AG10803 (cell line): Measurements from ENCODE around the gene FCHSD2.
A peak's percentile ranks its signal among the peaks of the same experiment; 100 is the strongest.

ENCODE experiments used
- DNase-seq: peaks from one replicate; pipeline ENCODE4 v3.0.0; 2010; ENCODE audit warnings: low read depth
- H3K4me3 ChIP-seq: 2 replicates; pipeline ENCODE4 v1.5.1; 2011; ENCODE audit warnings: mild to moderate bottlenecking, low read length, control low read depth
- TF ChIP-seq, protein P1 (sequence below): conservative IDR thresholded peaks from 2 replicates; pipeline ENCODE4 v1.5.1; 2011; ENCODE audit warnings: mild to moderate bottlenecking, low read length, control low read depth, inconsistent platforms

Gene FCHSD2

DNA sequence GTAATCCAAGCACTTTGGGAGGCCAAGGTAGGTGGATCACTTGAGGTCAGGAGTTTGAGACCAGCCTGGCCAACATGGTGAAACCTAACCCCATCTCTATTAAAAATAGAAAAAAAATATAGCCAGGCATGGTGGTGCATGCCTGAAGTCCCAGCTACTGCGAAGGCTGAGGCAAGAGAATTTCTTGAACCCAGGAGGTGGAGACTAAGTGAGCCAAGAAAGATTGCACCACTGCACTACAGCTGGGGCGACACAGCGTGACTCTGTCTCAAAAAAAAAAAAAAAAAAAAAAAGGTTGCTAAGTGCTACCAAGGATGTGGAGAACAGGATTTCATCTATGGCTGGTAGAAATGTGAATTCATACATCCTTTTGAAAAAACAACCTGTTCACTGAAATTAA, 291.3 kb downstream of the FCHSD2 start:
- no peak for DNase-seq
- no peak overlapping the region for H3K4me3 ChIP-seq
- TF ChIP-seq, protein P1, sequence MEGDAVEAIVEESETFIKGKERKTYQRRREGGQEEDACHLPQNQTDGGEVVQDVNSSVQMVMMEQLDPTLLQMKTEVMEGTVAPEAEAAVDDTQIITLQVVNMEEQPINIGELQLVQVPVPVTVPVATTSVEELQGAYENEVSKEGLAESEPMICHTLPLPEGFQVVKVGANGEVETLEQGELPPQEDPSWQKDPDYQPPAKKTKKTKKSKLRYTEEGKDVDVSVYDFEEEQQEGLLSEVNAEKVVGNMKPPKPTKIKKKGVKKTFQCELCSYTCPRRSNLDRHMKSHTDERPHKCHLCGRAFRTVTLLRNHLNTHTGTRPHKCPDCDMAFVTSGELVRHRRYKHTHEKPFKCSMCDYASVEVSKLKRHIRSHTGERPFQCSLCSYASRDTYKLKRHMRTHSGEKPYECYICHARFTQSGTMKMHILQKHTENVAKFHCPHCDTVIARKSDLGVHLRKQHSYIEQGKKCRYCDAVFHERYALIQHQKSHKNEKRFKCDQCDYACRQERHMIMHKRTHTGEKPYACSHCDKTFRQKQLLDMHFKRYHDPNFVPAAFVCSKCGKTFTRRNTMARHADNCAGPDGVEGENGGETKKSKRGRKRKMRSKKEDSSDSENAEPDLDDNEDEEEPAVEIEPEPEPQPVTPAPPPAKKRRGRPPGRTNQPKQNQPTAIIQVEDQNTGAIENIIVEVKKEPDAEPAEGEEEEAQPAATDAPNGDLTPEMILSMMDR, result no peak

DNA sequence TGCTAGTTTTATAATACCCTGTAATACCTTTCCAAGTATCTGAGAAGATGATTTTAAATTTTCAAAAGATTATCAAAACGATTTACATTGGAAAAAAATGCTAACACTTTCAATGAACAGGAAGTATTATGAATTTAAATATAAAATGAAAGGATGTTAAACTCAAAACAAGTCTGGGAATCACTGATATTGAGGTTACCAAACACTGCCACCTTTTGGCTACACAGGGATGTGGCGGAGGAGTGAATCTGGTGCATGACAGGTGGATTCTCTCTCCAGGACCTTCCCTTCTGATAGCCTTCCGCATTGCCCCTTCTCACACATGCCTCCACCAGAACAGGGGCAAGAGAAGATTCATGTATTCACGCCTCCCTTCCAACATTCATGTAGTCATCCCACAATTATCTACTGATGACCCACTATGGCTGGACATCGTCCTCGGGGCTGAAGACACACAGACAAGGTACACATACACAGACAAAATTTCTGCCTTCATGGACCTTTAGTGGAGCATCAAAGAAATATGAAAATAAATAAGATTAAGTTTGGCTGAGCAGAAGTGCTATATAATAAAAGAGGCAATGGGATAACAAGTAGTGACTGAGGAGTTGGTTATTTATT, 293.2 kb downstream of the FCHSD2 start:
- peak; percentile 41 for DNase-seq
- no peak overlapping the region for H3K4me3 ChIP-seq
- TF ChIP-seq, protein P1, result peak; percentile 74

DNA sequence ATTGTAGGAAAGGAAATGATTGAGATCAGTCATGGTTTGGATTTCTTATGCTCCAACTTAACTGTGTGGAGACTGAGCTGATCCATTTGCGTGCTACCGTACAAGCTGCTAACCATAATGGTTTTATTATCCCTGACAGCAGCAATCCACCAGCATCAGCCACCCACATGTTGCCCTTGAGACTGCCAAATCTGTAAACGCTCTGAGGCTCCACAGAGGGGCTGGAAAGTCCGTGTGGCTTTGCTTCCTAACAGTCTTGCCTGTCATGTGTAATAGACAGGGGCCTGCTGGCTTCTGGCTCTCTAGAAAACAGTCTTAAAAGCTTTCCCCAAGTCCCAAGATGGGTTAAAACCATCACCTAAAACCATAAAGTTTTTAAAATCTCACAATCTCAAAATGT, 297.8 kb downstream of the FCHSD2 start:
- peak; percentile 90 for DNase-seq
- TF ChIP-seq, protein P1, result no peak
- no peak overlapping the region for H3K4me3 ChIP-seq

DNA sequence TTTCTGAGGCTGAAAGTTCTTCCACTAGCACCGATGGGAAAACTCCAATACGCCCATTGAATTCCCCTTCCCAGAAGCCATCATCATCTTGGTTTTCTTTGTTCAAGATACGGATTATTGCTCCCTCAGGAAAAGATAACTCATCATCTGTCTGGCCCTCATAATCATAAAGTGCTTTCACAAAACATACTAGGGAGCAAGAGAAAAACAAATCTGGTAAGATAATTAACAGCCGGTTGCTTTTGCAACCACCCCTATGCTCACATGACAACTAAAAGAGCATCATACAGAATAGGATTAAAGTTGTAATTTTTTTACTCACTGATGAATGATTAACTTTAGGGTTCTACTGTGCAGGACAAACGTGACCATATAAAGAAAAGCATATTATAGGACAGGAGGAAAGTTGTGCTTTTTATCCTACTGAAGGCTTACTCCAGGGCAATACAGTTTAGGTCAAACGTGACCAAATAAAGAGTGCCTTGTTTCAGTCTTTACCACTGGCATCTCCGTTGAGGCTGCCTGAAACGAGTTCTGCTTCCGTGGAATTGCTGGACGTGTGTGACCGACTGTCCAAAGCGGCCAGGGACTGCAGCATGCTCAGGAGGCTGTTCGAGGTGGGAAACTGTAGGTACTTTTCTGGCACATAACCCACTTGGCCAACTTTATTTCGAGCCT, 299.3 kb downstream of the FCHSD2 start:
- DNase-seq, result no peak
- H3K4me3 ChIP-seq, result no peak overlapping the region
- TF ChIP-seq, protein P1, result no peak

DNA sequence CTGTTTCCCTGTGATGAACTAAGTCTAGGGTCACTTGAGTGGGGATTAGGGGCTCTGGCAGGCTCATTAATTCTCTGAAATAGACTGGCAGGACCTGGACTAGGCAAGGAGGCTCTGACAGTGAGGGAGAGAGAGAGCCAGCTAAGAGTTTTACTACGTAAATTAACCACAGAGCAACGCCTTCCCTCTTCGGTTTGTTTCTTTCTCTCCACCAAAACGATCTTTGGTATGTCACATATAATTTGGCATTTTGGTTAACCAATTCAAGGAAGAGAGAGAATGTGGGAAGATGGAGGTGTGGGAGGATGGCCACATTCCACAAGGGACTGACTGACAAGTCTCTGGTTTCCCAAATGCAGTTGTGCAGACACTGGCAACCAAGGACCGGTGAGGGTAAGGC, 300.0 kb downstream of the FCHSD2 start:
- DNase-seq, result no peak
- TF ChIP-seq, protein P1, result no peak
- H3K4me3 ChIP-seq, result no peak overlapping the region

DNA sequence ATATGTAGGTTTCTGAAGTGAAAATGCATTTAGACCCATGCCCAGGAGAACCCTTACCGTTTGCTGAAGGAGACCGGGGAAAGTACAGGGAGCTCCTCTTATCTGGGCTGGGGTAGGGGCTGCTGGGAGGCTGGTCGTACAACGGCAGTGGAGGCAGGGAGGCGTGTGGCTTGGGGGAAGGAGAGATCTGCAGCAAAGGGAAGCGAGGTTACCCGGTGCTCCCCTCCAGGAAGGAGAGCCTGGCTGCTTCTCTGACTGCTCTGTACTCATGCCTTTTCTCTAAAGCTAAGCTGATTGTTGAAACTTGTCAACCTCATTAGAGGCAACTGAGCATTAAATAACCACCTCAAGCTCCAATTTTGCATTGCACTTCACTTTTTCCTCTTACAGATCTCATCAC, 300.7 kb downstream of the FCHSD2 start:
- no peak for DNase-seq
- TF ChIP-seq, protein P1, result no peak
- no peak overlapping the region for H3K4me3 ChIP-seq

DNA sequence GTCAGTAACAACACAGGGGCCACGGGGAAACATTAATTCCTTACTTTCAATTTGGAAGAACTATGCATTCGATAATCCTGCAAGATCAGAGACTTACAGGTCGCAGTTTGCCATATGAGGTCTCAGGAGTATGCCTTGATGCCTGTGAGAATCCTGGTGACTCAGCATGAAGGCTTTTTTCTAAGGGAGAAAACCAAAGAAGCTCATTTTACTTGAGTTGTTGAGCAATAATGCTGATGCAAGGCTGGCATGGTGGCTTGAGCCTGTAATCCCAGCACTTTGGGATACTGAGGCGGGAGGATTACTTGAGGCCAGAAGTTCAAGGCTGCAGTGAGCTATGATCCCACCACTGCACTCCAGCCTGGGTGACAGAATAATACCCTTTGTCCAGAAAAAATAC, 301.3 kb downstream of the FCHSD2 start:
- peak; percentile 91 for DNase-seq
- H3K4me3 ChIP-seq, result no peak overlapping the region
- TF ChIP-seq, protein P1, result no peak
